Activated CD8-positive, alpha-beta T cell treated with anti-CD3 and anti-CD28 coated beads, Interleukin-2, amount 10 ng/mL, durations not matched to agents 7 days and 5 days (primary cell): ENCODE measurements around the gene EVC. TPM values are rescaled to one million over a fixed set of nuclear protein-coding genes. Genes with fewer than 3 reads are reported as not detected.

Experiments
- ATAC-seq: fragments of 150-1000 bp; cut with Tn5 transposase; one replicate; pipeline ENCODE4 v1.10.0; 2021; ENCODE audit warnings: moderate library complexity
- CTCF ChIA-PET: fragments of 350-600 bp; sonication (Branson Sonifier 250); formaldehyde crosslinking; loops from one replicate; lab custom pipeline; 2021; ENCODE audit warnings: antibody characterized with exemption; lab: Charles Lee
- POLR2A ChIA-PET: fragments of 350-600 bp; sonication (Branson Sonifier 250); formaldehyde crosslinking; loops from one replicate; lab custom pipeline; 2021; ENCODE audit warnings: antibody characterized with exemption; lab: Charles Lee
- DNase-seq: peaks from one replicate; pipeline ENCODE4 v3.0.0-alpha.2; 2020
- H3K27ac Mint-ChIP-seq: one replicate; pipeline ENCODE4 v1.8.0; 2021; ENCODE audit warnings: mild to moderate bottlenecking, mixed read lengths
- H3K27me3 Mint-ChIP-seq: one replicate; pipeline ENCODE4 v1.8.0; 2021; ENCODE audit warnings: low read depth, mixed read lengths
- H3K36me3 Mint-ChIP-seq: one replicate; pipeline ENCODE4 v1.8.0; 2021; ENCODE audit warnings: low read depth, mixed read lengths
- H3K4me1 Mint-ChIP-seq: one replicate; pipeline ENCODE4 v1.8.0; 2021; ENCODE audit warnings: low read depth, mixed read lengths
- H3K4me3 Mint-ChIP-seq: one replicate; pipeline ENCODE4 v1.8.0; 2021; ENCODE audit warnings: mild to moderate bottlenecking, mixed read lengths
- H3K9me3 Mint-ChIP-seq: one replicate; pipeline ENCODE4 v1.8.0; 2022; ENCODE audit warnings: mixed read lengths; ENCODE audit not compliant: insufficient read depth
- total RNA-seq, 2 experiments: library from RNA; stranded (reverse); gene quantifications; one replicate each; pipeline ENCODE4 v1.2.3, GENCODE V29; 2021

The EVC gene
- total RNA-seq, 2 experiments from 2014 or later = 1.7 to 1.9 TPM

- ChIA-PET CTCF (no interaction called here), POLR2A (no interaction called here)
- no peak for DNase-seq
- no peaks in the 10 kb centered on the region for H3K36me3 Mint-ChIP-seq
- no peaks in the 10 kb centered on the region for H3K4me1 Mint-ChIP-seq
- no peaks in the 10 kb centered on the region for H3K9me3 Mint-ChIP-seq
- no peaks in the 10 kb centered on the region for H3K27me3 Mint-ChIP-seq
- no peak for ATAC-seq
- no peak overlapping the region for H3K27ac Mint-ChIP-seq
- H3K4me3 Mint-ChIP-seq = no peak overlapping the region
Measured at GRCh38 chr4:5785806-5786680, 75.0 kb downstream of the EVC start.

- no peaks in the 10 kb centered on the region for H3K27me3 Mint-ChIP-seq
- H3K36me3 Mint-ChIP-seq = no peaks in the 10 kb centered on the region
- H3K4me3 Mint-ChIP-seq = no peak overlapping the region
- DNase-seq (no peak), ATAC-seq (no peak)
- CTCF ChIA-PET = no interaction called here
- H3K9me3 Mint-ChIP-seq = no peaks in the 10 kb centered on the region
- no peaks in the 10 kb centered on the region for H3K4me1 Mint-ChIP-seq
- H3K27ac Mint-ChIP-seq = no peak overlapping the region
- POLR2A ChIA-PET = no interaction called here
Measured at GRCh38 chr4:5787311-5787710, 76.3 kb downstream of the EVC start.

DNA sequence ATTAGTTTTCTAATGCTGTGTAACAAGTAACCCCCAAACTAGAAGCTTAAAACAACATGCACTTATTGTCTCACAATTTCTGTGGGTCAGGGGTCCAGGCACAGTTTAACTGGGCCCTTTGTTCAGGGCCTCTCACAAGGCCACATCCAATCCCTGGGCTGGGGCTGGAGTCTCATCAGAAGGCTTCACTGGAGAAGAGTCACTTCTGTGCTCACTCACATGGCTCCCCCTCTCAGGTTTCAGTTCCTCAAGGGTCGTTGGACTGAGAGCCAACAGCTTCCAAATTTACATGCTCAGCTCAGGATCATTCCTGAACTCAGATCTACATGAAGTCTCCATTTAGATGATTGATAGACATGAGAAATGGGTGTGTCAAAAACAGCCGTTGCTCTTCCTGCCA, 77.1 kb downstream of the EVC start:
- no peak overlapping the region for H3K27ac Mint-ChIP-seq

GRCh38 chr4:5789141-5789540, 78.1 kb downstream of the EVC start:
- no peaks in the 10 kb centered on the region for H3K9me3 Mint-ChIP-seq
- ATAC-seq = no peak
- ChIA-PET CTCF (no interaction called here), POLR2A (no interaction called here)
- no peaks in the 10 kb centered on the region for H3K4me1 Mint-ChIP-seq
- H3K36me3 Mint-ChIP-seq = no peaks in the 10 kb centered on the region
- H3K4me3 Mint-ChIP-seq = no peak overlapping the region
- no peak for DNase-seq
- no peaks in the 10 kb centered on the region for H3K27me3 Mint-ChIP-seq
- no peak overlapping the region for H3K27ac Mint-ChIP-seq

More for the DNA sequence above, 77.1 kb downstream of the EVC start:
- DNase-seq (no peak), ATAC-seq (no peak)
- ChIA-PET CTCF (no interaction called here), POLR2A (no interaction called here)
- no peaks in the 10 kb centered on the region for H3K4me1 Mint-ChIP-seq
- no peak overlapping the region for H3K4me3 Mint-ChIP-seq
- no peaks in the 10 kb centered on the region for H3K36me3 Mint-ChIP-seq
- no peaks in the 10 kb centered on the region for H3K9me3 Mint-ChIP-seq
- no peaks in the 10 kb centered on the region for H3K27me3 Mint-ChIP-seq

GRCh38 chr4:5790546-5790857, 79.5 kb downstream of the EVC start:
- no peak overlapping the region for H3K27ac Mint-ChIP-seq
- H3K4me1 Mint-ChIP-seq = no peaks in the 10 kb centered on the region
- H3K4me3 Mint-ChIP-seq = no peak overlapping the region
- no peak for DNase-seq
- CTCF ChIA-PET = interaction anchor here (1.0 to 1.3 kb wide), 2 partner anchors 13 to 22 kb away, joined by 3 read pairs; no protein-coding TSS in a partner anchor
- H3K36me3 Mint-ChIP-seq = no peaks in the 10 kb centered on the region
- POLR2A ChIA-PET = no interaction called here
- no peak for ATAC-seq
- no peaks in the 10 kb centered on the region for H3K27me3 Mint-ChIP-seq
- no peaks in the 10 kb centered on the region for H3K9me3 Mint-ChIP-seq

- ChIA-PET POLR2A (no interaction called here), CTCF (interaction anchor here (1.3 kb wide), 1 partner anchor 12 kb away, joined by 3 read pairs; no protein-coding TSS in a partner anchor)
- Mint-ChIP-seq H3K36me3 (no peaks in the 10 kb centered on the region), H3K27ac (no peak overlapping the region), H3K4me1 (no peaks in the 10 kb centered on the region), H3K9me3 (no peaks in the 10 kb centered on the region), H3K27me3 (no peaks in the 10 kb centered on the region), H3K4me3 (no peak overlapping the region)
- DNase-seq (no peak), ATAC-seq (no peak)
Measured at GRCh38 chr4:5791654-5792053, 80.7 kb downstream of the EVC start.

GRCh38 chr4:5793514-5793913, 82.5 kb downstream of the EVC start:
- ATAC-seq (no peak), DNase-seq (no peak)
- no peak overlapping the region for H3K27ac Mint-ChIP-seq
- no peaks in the 10 kb centered on the region for H3K9me3 Mint-ChIP-seq
- POLR2A ChIA-PET = no interaction called here
- CTCF ChIA-PET = no interaction called here
- H3K36me3 Mint-ChIP-seq = no peaks in the 10 kb centered on the region
- no peaks in the 10 kb centered on the region for H3K27me3 Mint-ChIP-seq
- H3K4me1 Mint-ChIP-seq = no peaks in the 10 kb centered on the region
- H3K4me3 Mint-ChIP-seq = no peak overlapping the region

GRCh38 chr4:5795580-5795979, 84.6 kb downstream of the EVC start:
- ATAC-seq = no peak
- H3K4me3 Mint-ChIP-seq = no peak overlapping the region
- DNase-seq = no peak
- no peak overlapping the region for H3K27ac Mint-ChIP-seq
- H3K36me3 Mint-ChIP-seq = no peaks in the 10 kb centered on the region
- H3K4me1 Mint-ChIP-seq = no peaks in the 10 kb centered on the region
- H3K9me3 Mint-ChIP-seq = no peaks in the 10 kb centered on the region
- CTCF ChIA-PET = no interaction called here
- POLR2A ChIA-PET = no interaction called here
- no peaks in the 10 kb centered on the region for H3K27me3 Mint-ChIP-seq

- Mint-ChIP-seq H3K36me3 (no peaks in the 10 kb centered on the region), H3K9me3 (no peaks in the 10 kb centered on the region), H3K4me1 (no peaks in the 10 kb centered on the region), H3K27ac (no peak overlapping the region), H3K4me3 (no peak overlapping the region), H3K27me3 (no peaks in the 10 kb centered on the region)
- CTCF ChIA-PET = no interaction called here
- POLR2A ChIA-PET = no interaction called here
- ATAC-seq (no peak), DNase-seq (no peak)
Measured at GRCh38 chr4:5796976-5797375, 86.0 kb downstream of the EVC start.

GRCh38 chr4:5797866-5798265, 86.9 kb downstream of the EVC start:
- ChIA-PET POLR2A (no interaction called here), CTCF (no interaction called here)
- Mint-ChIP-seq H3K36me3 (no peaks in the 10 kb centered on the region), H3K9me3 (no peaks in the 10 kb centered on the region), H3K4me3 (no peak overlapping the region), H3K27ac (no peak overlapping the region), H3K27me3 (no peaks in the 10 kb centered on the region), H3K4me1 (no peaks in the 10 kb centered on the region)
- DNase-seq = no peak
- ATAC-seq = no peak

DNA sequence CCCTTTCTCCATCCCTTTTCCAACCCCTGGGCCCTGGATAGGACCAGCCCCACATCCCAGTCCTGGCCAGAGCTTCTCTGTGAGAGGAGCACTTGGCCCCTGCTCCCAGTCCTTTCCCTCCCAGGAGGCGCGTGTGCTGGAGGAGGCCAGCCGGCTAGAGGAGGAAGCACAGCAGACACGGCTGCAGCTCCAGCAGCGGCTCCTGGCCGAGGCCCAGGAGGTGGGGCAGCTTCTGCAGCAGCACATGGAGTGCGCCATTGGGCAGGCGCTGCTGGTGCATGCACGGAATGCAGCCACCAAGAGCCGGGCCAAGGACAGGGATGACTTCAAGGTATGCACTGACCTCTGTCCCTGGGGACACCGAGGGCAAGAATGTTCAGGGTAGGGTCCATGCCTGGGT, 87.5 kb downstream of the EVC start:
- DNase-seq = no peak
- POLR2A ChIA-PET = no interaction called here
- H3K4me3 Mint-ChIP-seq = no peak overlapping the region
- H3K27ac Mint-ChIP-seq = no peak overlapping the region
- no peak for ATAC-seq
- no peaks in the 10 kb centered on the region for H3K27me3 Mint-ChIP-seq
- no peaks in the 10 kb centered on the region for H3K4me1 Mint-ChIP-seq
- no peaks in the 10 kb centered on the region for H3K9me3 Mint-ChIP-seq
- no peaks in the 10 kb centered on the region for H3K36me3 Mint-ChIP-seq
- CTCF ChIA-PET = no interaction called here

- CTCF ChIA-PET = no interaction called here
- POLR2A ChIA-PET = no interaction called here
- DNase-seq = no peak
- Mint-ChIP-seq H3K27ac (no peak overlapping the region), H3K4me3 (no peak overlapping the region), H3K4me1 (no peaks in the 10 kb centered on the region), H3K27me3 (no peaks in the 10 kb centered on the region), H3K9me3 (no peaks in the 10 kb centered on the region), H3K36me3 (no peaks in the 10 kb centered on the region)
- ATAC-seq = no peak
Measured at GRCh38 chr4:5798946-5799345, 87.9 kb downstream of the EVC start.

GRCh38 chr4:5799406-5799805, 88.4 kb downstream of the EVC start:
- Mint-ChIP-seq H3K27me3 (no peaks in the 10 kb centered on the region), H3K27ac (no peak overlapping the region), H3K36me3 (no peaks in the 10 kb centered on the region), H3K4me3 (no peak overlapping the region), H3K4me1 (no peaks in the 10 kb centered on the region), H3K9me3 (no peaks in the 10 kb centered on the region)
- DNase-seq (no peak), ATAC-seq (no peak)
- CTCF ChIA-PET = no interaction called here
- POLR2A ChIA-PET = no interaction called here
